Endothelial cell of umbilical vein (primary cell): ENCODE data around the gene DGKH.

Source experiments
- CTCF ChIP-seq, 2 donors: IDR thresholded peaks; 1 replicate in 1 of 2; 2 replicates in 1 of 2; pipeline ENCODE4 v1.5.1; 2011; ENCODE audit warnings: low read length in 2 of 2, mild to moderate bottlenecking in 2 of 2, moderate library complexity in 2 of 2, control low read depth in 1 of 2, inconsistent platforms in 1 of 2, low read depth in 1 of 2; ENCODE audit not compliant: insufficient read depth in 1 of 2; ENCODE audit errors: extremely low read depth in 1 of 2
- FOS ChIP-seq: IDR thresholded peaks from 2 replicates; pipeline ENCODE4 v1.6.1; 2011; ENCODE audit warnings: mild to moderate bottlenecking, low read length, moderate library complexity, borderline replicate concordance; ENCODE audit not compliant: insufficient read depth
- GATA2 ChIP-seq: IDR thresholded peaks from 2 replicates; pipeline ENCODE4 v1.7.0; 2011; ENCODE audit warnings: low read depth, mild to moderate bottlenecking, moderate library complexity, mixed read lengths, low read length; ENCODE audit not compliant: insufficient read length, insufficient read depth
- POLR2A ChIP-seq: IDR thresholded peaks from 2 replicates; pipeline ENCODE4 v1.6.1; 2012; ENCODE audit warnings: low read depth, mild to moderate bottlenecking, control low read depth, low read length
- POLR2AphosphoS5 ChIP-seq: IDR thresholded peaks from 2 replicates; pipeline ENCODE4 v1.6.1; 2012; ENCODE audit warnings: low read depth, mild to moderate bottlenecking, control low read depth, low read length, moderate library complexity; ENCODE audit not compliant: insufficient read depth

GRCh38 chr13:42272804-42273175, 224.3 kb downstream of the DGKH start:
- TF ChIP-seq GATA2, result no peak
- no peak for TF ChIP-seq CTCF (IDR thresholded peaks at IDR 0.05; ENCODE audit: extremely low read depth in 1 of 2, insufficient read depth in 1 of 2, low read depth in 1 of 2, low read length in 2 of 2)
- no peak for TF ChIP-seq POLR2A
- TF ChIP-seq POLR2AphosphoS5, result no peak
- TF ChIP-seq FOS, result no peak
